RWPE1 (cell line): ENCODE data around the gene STMND1.

Experiments used
- CTCF ChIA-PET: fragments of 350-600 bp; sonication (Branson Sonifier 250); formaldehyde crosslinking; extraction: SDS; loops from one replicate; lab custom pipeline; 2021; lab: Yijun Ruan, JAX
- POLR2A ChIA-PET: fragments of 400-600 bp; formaldehyde crosslinking; extraction: SDS; loops from one replicate; lab custom pipeline; 2020; ENCODE audit warnings: antibody characterized with exemption; ENCODE audit not compliant: low non-redundant PET; lab: Yijun Ruan, JAX
- DNase-seq: peaks from one replicate; pipeline ENCODE4 v3.0.0; 2012; ENCODE audit warnings: low spot score
- H3K27ac ChIP-seq: fragments of 450-650 bp; 2 replicates; pipeline ENCODE4 v1.5.1; 2017
- CTCF ChIP-seq: fragments of 450-650 bp; conservative IDR thresholded peaks from 2 replicates; pipeline ENCODE4 v1.5.1; 2017; ENCODE audit warnings: low read depth, mild to moderate bottlenecking

STMND1 gene

GRCh38 chr6:17081860-17082508 is 19.9 kb upstream of the STMND1 start:
- no peak overlapping the region for H3K27ac ChIP-seq
- ChIA-PET CTCF (no interaction called here), POLR2A (no interaction called here)
- no peak for DNase-seq
- no peak for TF ChIP-seq CTCF

- ChIA-PET POLR2A (no interaction called here), CTCF (no interaction called here)
- no peak for TF ChIP-seq CTCF
- H3K27ac ChIP-seq = no peak overlapping the region
- DNase-seq = no peak
Measured at GRCh38 chr6:17083397-17083796, 18.5 kb upstream of the STMND1 start.

- ChIA-PET CTCF (interaction anchor here (0.5 to 1.9 kb wide), 14 partner anchors 10 to 757 kb away, joined by 3 to 7 read pairs (median 4); partner anchors contain the start of gene ATXN1), POLR2A (interaction anchor here (0.7 kb wide), 1 partner anchor 323 kb away, joined by 3 read pairs; no protein-coding TSS in a partner anchor)
- peak; percentile 72 for TF ChIP-seq CTCF
- no peak overlapping the region for H3K27ac ChIP-seq
- DNase-seq = peak; percentile 83
Measured at GRCh38 chr6:17086469-17086868, 15.4 kb upstream of the STMND1 start.

GRCh38 chr6:17088091-17088611 is 13.7 kb upstream of the STMND1 start:
- no peak for DNase-seq
- CTCF ChIA-PET = interaction anchor here (0.5 kb wide), 1 partner anchor 225 kb away, joined by 3 read pairs; no protein-coding TSS in a partner anchor
- POLR2A ChIA-PET = no interaction called here
- no peak overlapping the region for H3K27ac ChIP-seq
- TF ChIP-seq CTCF = no peak

- no peak; the same call in 1 of the 2 replicates for TF ChIP-seq CTCF
- ChIA-PET CTCF (interaction anchor here (0.6 to 0.7 kb wide), 2 partner anchors 295 to 466 kb away, joined by 4 to 10 read pairs; no protein-coding TSS in a partner anchor), POLR2A (no interaction called here)
- DNase-seq = no peak
- no peak overlapping the region for H3K27ac ChIP-seq
Measured at GRCh38 chr6:17091122-17091521, 10.7 kb upstream of the STMND1 start.

GRCh38 chr6:17093686-17094085 is 8.2 kb upstream of the STMND1 start:
- ChIA-PET POLR2A (no interaction called here), CTCF (interaction anchor here (0.6 to 0.7 kb wide), 4 partner anchors 245 to 367 kb away, joined by 3 to 5 read pairs (median 4); no protein-coding TSS in a partner anchor)
- H3K27ac ChIP-seq = no peak overlapping the region
- DNase-seq = no peak
- peak; percentile 50; the same call in 1 of the 2 replicates for TF ChIP-seq CTCF
